HK-2 (cell line): ENCODE data around the gene CD244.
"Not testable (repeated sequence)": the region's sequence is repeated elsewhere in the genome, so short reads cannot be mapped to it uniquely, and the experiment has no call there.

Experiments used
- DNase-seq: peaks from one replicate; pipeline ENCODE4 v3.0.0-alpha.2; 2018; ENCODE audit not compliant: unreplicated experiment

Gene CD244

GRCh38 chr1:160811147-160811546 is 51.5 kb downstream of the CD244 start:
- no peak for DNase-seq

GRCh38 chr1:160810486-160810885 is 52.2 kb downstream of the CD244 start:
- DNase-seq: no peak

GRCh38 chr1:160808289-160808688 is 54.4 kb downstream of the CD244 start:
- no peak for DNase-seq

- no peak for DNase-seq
Measured at GRCh38 chr1:160807738-160808137, 54.9 kb downstream of the CD244 start.

- no peak for DNase-seq
Measured at GRCh38 chr1:160807247-160807646, 55.4 kb downstream of the CD244 start.

GRCh38 chr1:160806784-160807183 is 55.9 kb downstream of the CD244 start:
- no peak for DNase-seq

- DNase-seq: no peak
Measured at GRCh38 chr1:160806109-160806665, 56.5 kb downstream of the CD244 start.

GRCh38 chr1:160801836-160802580 is 60.7 kb downstream of the CD244 start:
- no peak for DNase-seq

GRCh38 chr1:160800645-160801408 is 61.9 kb downstream of the CD244 start:
- DNase-seq: no peak

- DNase-seq: no peak
Measured at GRCh38 chr1:160800142-160800541, 62.5 kb downstream of the CD244 start.

- no peak for DNase-seq
Measured at GRCh38 chr1:160799641-160800040, 63.0 kb downstream of the CD244 start.

- no peak for DNase-seq
Measured at GRCh38 chr1:160798439-160798838, 64.2 kb downstream of the CD244 start.

- DNase-seq: no peak
Measured at GRCh38 chr1:160797861-160798273, 64.8 kb downstream of the CD244 start.

- DNase-seq: no peak
Measured at GRCh38 chr1:160797271-160797709, 65.4 kb downstream of the CD244 start.

- no peak for DNase-seq
Measured at GRCh38 chr1:160795951-160796383, 66.7 kb downstream of the CD244 start, which contains the start of gene LY9. TSS of gene LY9 (plus strand) at chr1:160796174. CDS start at chr1:160796188, 14 bp downstream.

- DNase-seq: no peak
Measured at GRCh38 chr1:160794376-160794775, 68.3 kb downstream of the CD244 start.

- no peak for DNase-seq
Measured at GRCh38 chr1:160789702-160790611, 72.7 kb downstream of the CD244 start.

- DNase-seq: no peak
Measured at GRCh38 chr1:160789051-160789701, 73.5 kb downstream of the CD244 start.

GRCh38 chr1:160782988-160783765 is 79.5 kb downstream of the CD244 start:
- DNase-seq: not testable (repeated sequence)
